Measurements from ENCODE around the gene TTLL12.

The TTLL12 gene

GRCh38 chr22:43198126-43198525 is 11.2 kb upstream of the TTLL12 start:
- FAIRE-seq: no peak

- no peak for FAIRE-seq
Measured at GRCh38 chr22:43197271-43197941, 10.5 kb upstream of the TTLL12 start.

GRCh38 chr22:43191831-43192230 is 4.9 kb upstream of the TTLL12 start:
- no peak for FAIRE-seq

- FAIRE-seq: no peak
Measured at GRCh38 chr22:43188829-43189545, 2.1 kb upstream of the TTLL12 start.

GRCh38 chr22:43187171-43188099 is 501 bp upstream of the TTLL12 start:
- no peak for FAIRE-seq

GRCh38 chr22:43185860-43186261 is 1.1 kb downstream of the TTLL12 start:
- FAIRE-seq: no peak

- no peak for FAIRE-seq
Measured at GRCh38 chr22:43183496-43184277, 3.2 kb downstream of the TTLL12 start.

GRCh38 chr22:43182726-43183125 is 4.2 kb downstream of the TTLL12 start:
- FAIRE-seq: no peak

GRCh38 chr22:43182118-43182517 is 4.8 kb downstream of the TTLL12 start:
- no peak for FAIRE-seq

- FAIRE-seq: no peak
Measured at GRCh38 chr22:43181321-43182076, 5.4 kb downstream of the TTLL12 start.

- FAIRE-seq: no peak
Measured at GRCh38 chr22:43180670-43181069, 6.3 kb downstream of the TTLL12 start.

GRCh38 chr22:43179911-43180195 is 7.1 kb downstream of the TTLL12 start:
- no peak for FAIRE-seq

GRCh38 chr22:43179146-43179910 is 7.6 kb downstream of the TTLL12 start:
- no peak for FAIRE-seq

GRCh38 chr22:43177479-43177878 is 9.5 kb downstream of the TTLL12 start:
- no peak for FAIRE-seq

- FAIRE-seq: no peak
Measured at GRCh38 chr22:43176090-43176489, 10.8 kb downstream of the TTLL12 start.

GRCh38 chr22:43174941-43175531 is 11.9 kb downstream of the TTLL12 start:
- FAIRE-seq: no peak

GRCh38 chr22:43173976-43174720 is 12.8 kb downstream of the TTLL12 start:
- FAIRE-seq: no peak

- FAIRE-seq: no peak
Measured at GRCh38 chr22:43173566-43173965, 13.4 kb downstream of the TTLL12 start.

GRCh38 chr22:43172191-43172590 is 14.7 kb downstream of the TTLL12 start:
- FAIRE-seq: no peak

- FAIRE-seq: no peak
Measured at GRCh38 chr22:43171607-43172006, 15.3 kb downstream of the TTLL12 start.

All from colon (tissue), 2 donors.